Testis (tissue), 2 donors: ENCODE data around the gene LRIG1.

Source experiments
- CTCF ChIP-seq, 3 experiments: fragments of 450-650 bp in 2 of 3; fragments of 200-600 bp in 1 of 3; sonication (generic) in 1 of 3; IDR thresholded peaks; one replicate each; pipeline ENCODE4 v1.5.1; 2016 to 2019; ENCODE audit warnings: antibody characterized with exemption in 3 of 3, mild to moderate bottlenecking in 2 of 3, moderate library complexity in 1 of 3
- POLR2A ChIP-seq: fragments of 450-650 bp; IDR thresholded peaks from one replicate; pipeline ENCODE4 v1.6.1; 2017; ENCODE audit warnings: antibody characterized with exemption, mild to moderate bottlenecking, moderate library complexity

GRCh38 chr3:66492071-66492470 lies 8.8 kb downstream of the LRIG1 start:
- TF ChIP-seq POLR2A = no peak
- TF ChIP-seq CTCF (IDR thresholded peaks at IDR 0.05) = no peak
